Peyer's patch (tissue), 4 donors: ENCODE data around the gene PSG11.
"Not testable (repeated sequence)": the region's sequence is repeated elsewhere in the genome, so short reads cannot be mapped to it uniquely, and the experiment has no call there.

Source experiments
- POLR2A ChIP-seq, 2 donors: fragments of 450-650 bp; IDR thresholded peaks; one replicate each; pipeline ENCODE4 v1.5.1; 2017; ENCODE audit warnings: antibody characterized with exemption in 2 of 2, mild to moderate bottlenecking in 2 of 2, moderate library complexity in 2 of 2
- TF ChIP-seq, protein P1 (sequence below), 6 experiments: fragments of 450-650 bp in 4 of 6; fragments of 200-600 bp in 2 of 6; sonication (generic) in 1 of 6; IDR thresholded peaks; one replicate each; pipeline ENCODE4 v1.5.1; 2017 to 2019; ENCODE audit warnings: antibody characterized with exemption in 6 of 6, mild to moderate bottlenecking in 3 of 6, moderate library complexity in 1 of 6

DNA sequence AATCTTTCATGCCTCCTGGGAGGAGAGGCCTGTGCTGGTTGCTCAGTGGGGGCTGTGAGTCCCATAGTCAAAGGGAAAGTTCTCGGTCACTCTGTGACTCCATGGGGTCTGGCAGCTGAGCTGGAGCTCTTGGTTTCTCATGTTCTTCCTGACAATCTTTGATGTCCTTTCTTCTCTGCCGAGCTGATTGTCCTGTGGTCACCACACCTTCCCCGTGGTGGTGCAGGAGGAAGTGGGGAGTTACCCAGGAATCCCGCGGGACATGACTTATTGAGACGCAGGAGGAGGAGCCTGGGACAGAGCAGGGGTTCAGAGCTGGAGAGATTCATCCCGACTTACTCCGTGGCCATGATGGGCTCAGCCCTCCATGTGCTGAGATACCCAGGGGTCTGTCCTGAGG is 792 bp upstream of the PSG11 start:
- TF ChIP-seq, protein P1, sequence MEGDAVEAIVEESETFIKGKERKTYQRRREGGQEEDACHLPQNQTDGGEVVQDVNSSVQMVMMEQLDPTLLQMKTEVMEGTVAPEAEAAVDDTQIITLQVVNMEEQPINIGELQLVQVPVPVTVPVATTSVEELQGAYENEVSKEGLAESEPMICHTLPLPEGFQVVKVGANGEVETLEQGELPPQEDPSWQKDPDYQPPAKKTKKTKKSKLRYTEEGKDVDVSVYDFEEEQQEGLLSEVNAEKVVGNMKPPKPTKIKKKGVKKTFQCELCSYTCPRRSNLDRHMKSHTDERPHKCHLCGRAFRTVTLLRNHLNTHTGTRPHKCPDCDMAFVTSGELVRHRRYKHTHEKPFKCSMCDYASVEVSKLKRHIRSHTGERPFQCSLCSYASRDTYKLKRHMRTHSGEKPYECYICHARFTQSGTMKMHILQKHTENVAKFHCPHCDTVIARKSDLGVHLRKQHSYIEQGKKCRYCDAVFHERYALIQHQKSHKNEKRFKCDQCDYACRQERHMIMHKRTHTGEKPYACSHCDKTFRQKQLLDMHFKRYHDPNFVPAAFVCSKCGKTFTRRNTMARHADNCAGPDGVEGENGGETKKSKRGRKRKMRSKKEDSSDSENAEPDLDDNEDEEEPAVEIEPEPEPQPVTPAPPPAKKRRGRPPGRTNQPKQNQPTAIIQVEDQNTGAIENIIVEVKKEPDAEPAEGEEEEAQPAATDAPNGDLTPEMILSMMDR (IDR thresholded peaks at IDR 0.05), result not testable (repeated sequence)
- TF ChIP-seq POLR2A (IDR thresholded peaks at IDR 0.05), result not testable (repeated sequence)
